DOHH2 (cell line): ENCODE results near the gene KNDC1.
"Not testable (repeated sequence)": the region's sequence is repeated elsewhere in the genome, so short reads cannot be mapped to it uniquely, and the experiment has no call there.

ENCODE experiments used
- CTCF ChIP-seq: fragments of 200-600 bp; sonication (generic); IDR thresholded peaks from one replicate; pipeline ENCODE4 v1.5.1; 2014; ENCODE audit warnings: antibody characterized with exemption, mild to moderate bottlenecking, low read depth, low read length; ENCODE audit not compliant: poor library complexity, severe bottlenecking
- EZH2phosphoT487 ChIP-seq: fragments of 200-600 bp; sonication (generic); IDR thresholded peaks from 2 replicates; pipeline ENCODE4 v1.6.1; 2017; ENCODE audit warnings: borderline replicate concordance, mild to moderate bottlenecking, antibody characterized with exemption, low read length, moderate library complexity, mixed read lengths

DNA sequence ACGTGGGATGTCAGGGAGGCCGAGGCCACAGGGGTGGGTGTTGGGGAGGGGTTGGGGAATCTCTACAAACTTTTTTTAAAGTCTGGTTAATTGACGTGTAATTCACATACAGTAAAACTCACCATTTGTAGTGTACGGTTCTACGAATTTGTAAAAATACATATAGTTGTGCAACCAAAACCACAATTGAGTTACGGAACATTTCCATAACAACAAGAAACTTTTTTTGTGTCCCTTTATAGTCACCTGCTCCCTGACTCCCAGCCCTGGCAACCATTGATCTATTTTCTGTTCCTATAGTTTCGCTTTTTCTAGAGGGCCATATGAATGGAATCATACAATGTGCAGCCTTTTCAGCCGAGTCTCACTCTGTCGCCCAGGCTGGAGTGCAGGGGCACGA is 74.8 kb downstream of the KNDC1 start:
- not testable (repeated sequence) for TF ChIP-seq CTCF, EZH2phosphoT487
